ENCODE measurements around the gene FAM110D. TPM values are rescaled to one million over a fixed set of nuclear protein-coding genes. Genes with fewer than 3 reads are reported as not detected.
A peak's percentile ranks its signal among the peaks of the same experiment; 100 is the strongest.

Gene FAM110D
- total and polyA plus RNA-seq, 2 experiments from 2014 or later, result 0.24 to 0.39 TPM

- peaks cover 79% of the 10 kb centered on the region for H3K27me3 Mint-ChIP-seq (ENCODE audit: insufficient read depth, low read depth, poor library complexity)
- DNase-seq (ENCODE audit: low spot score) (peak; percentile 82), ATAC-seq (peak; percentile 10)
- Histone ChIP-seq H3K79me2 (replicated peaks; ENCODE audit: insufficient read depth) (no peaks in the 10 kb centered on the region), H2AFZ (no peak overlapping the region), H3K27me3 (ENCODE audit: insufficient read depth) (peaks cover 100% of the 10 kb centered on the region), H3F3A (replicated peaks; ENCODE audit: low read depth) (peaks cover 7% of the 10 kb centered on the region; the same call in 1 of the 2 replicates), H3K27ac (ENCODE audit: low read depth) (no peak overlapping the region), H3K9me2 (ENCODE audit: insufficient read depth) (no peaks in the 10 kb centered on the region), H4K20me1 (replicated peaks; ENCODE audit: insufficient read depth) (peaks cover 5% of the 10 kb centered on the region; the same call in 1 of the 2 replicates), H3K4me3 (peak overlapping the region; percentile 58), H3K4me1 (ENCODE audit: insufficient read depth) (peaks cover 50% of the 10 kb centered on the region), H3K4me2 (peak overlapping the region; percentile 89), H3K36me3 (ENCODE audit: insufficient read depth) (no peaks in the 10 kb centered on the region)
- H3K4me1 Mint-ChIP-seq, result peaks cover 62% of the 10 kb centered on the region
- no peaks in the 10 kb centered on the region for H3K9me3 Mint-ChIP-seq
- peak overlapping the region; percentile 76 for H3K4me3 Mint-ChIP-seq
- no peaks in the 10 kb centered on the region for H3K36me3 Mint-ChIP-seq (ENCODE audit: low read depth)
- TF ChIP-seq ZNF331 (CRISPR knock-in tag; IDR thresholded peaks at IDR 0.05; ENCODE audit: low read depth) (no peak), STAT1 (IDR thresholded peaks at IDR 0.05; ENCODE audit: unreplicated experiment) (no peak), ETS1 (IDR thresholded peaks at IDR 0.05) (no peak), JUNB (IDR thresholded peaks at IDR 0.05; ENCODE audit: unreplicated experiment) (no peak), ZNF114 (CRISPR knock-in tag; IDR thresholded peaks at IDR 0.05) (no peak), EZH2 (IDR thresholded peaks at IDR 0.05; ENCODE audit: low read depth, unreplicated experiment) (no peak), REST (IDR thresholded peaks at IDR 0.05; ENCODE audit: unreplicated experiment) (no peak), NANOG (IDR thresholded peaks at IDR 0.05; ENCODE audit: borderline replicate concordance) (no peak), EZH2phosphoT487 (IDR thresholded peaks at IDR 0.05; ENCODE audit: unreplicated experiment) (no peak), CREB1 (CRISPR knock-in tag; IDR thresholded peaks at IDR 0.05; ENCODE audit: low read depth) (no peak), POLR2AphosphoS5 (IDR thresholded peaks at IDR 0.05; ENCODE audit: low read depth) (no peak)
- no peak overlapping the region for H3K27ac Mint-ChIP-seq
These were observed 2.4 kb upstream of the FAM110D start for GRCh38 chr1:26156285-26157038.
